ENCODE results near the gene GPSM1. TPM values are rescaled to one million over a fixed set of nuclear protein-coding genes. Genes with fewer than 3 reads are reported as not detected.

Gene GPSM1
- total and polyA plus RNA-seq, 2 experiments from 2014 or later: 25.5 to 30.0 TPM

DNA sequence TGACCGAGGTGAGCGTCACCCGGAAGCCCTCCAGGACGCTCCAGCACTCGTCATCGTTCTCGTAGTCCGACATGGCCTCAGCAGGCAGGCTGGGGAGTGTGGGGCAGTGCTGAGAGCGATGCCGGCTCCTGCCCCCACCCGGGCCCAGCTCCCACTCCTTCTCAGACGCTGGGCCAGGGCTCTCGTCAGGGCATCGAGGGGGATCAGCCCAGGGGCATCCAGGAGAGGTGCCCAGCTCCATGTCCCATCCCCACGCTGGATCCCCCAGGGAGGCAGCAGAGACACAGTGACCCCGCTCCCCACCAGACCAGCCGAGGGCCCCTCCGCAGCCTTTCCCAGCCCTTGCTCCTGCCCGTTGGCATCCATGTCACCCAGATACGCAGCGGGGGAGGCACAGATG is 44.7 kb downstream of the GPSM1 start:
- H2AFZ ChIP-seq: no peak overlapping the region
- no peaks in the 10 kb centered on the region for H3K79me2 ChIP-seq
- no peak overlapping the region for H3K4me3 ChIP-seq
- peak overlapping the region; percentile 65 for H3K4me2 ChIP-seq
- H3K9me2 ChIP-seq (replicated peaks; ENCODE audit: insufficient read depth): no peaks in the 10 kb centered on the region
- 98% methylated on average over 21 of the region's 21 CpGs for WGBS (ENCODE audit: low lambda C conversion rate, missing lambda C conversion rate)
- no peak overlapping the region for H3K27ac ChIP-seq
- TF ChIP-seq, protein P1, sequence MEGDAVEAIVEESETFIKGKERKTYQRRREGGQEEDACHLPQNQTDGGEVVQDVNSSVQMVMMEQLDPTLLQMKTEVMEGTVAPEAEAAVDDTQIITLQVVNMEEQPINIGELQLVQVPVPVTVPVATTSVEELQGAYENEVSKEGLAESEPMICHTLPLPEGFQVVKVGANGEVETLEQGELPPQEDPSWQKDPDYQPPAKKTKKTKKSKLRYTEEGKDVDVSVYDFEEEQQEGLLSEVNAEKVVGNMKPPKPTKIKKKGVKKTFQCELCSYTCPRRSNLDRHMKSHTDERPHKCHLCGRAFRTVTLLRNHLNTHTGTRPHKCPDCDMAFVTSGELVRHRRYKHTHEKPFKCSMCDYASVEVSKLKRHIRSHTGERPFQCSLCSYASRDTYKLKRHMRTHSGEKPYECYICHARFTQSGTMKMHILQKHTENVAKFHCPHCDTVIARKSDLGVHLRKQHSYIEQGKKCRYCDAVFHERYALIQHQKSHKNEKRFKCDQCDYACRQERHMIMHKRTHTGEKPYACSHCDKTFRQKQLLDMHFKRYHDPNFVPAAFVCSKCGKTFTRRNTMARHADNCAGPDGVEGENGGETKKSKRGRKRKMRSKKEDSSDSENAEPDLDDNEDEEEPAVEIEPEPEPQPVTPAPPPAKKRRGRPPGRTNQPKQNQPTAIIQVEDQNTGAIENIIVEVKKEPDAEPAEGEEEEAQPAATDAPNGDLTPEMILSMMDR (IDR thresholded peaks at IDR 0.05; ENCODE audit: poor library complexity): no peak
- no peak for TF ChIP-seq EZH2 (IDR thresholded peaks at IDR 0.05; ENCODE audit: borderline replicate concordance)
- TF ChIP-seq EZH2phosphoT487 (IDR thresholded peaks at IDR 0.05; ENCODE audit: low read depth, severe bottlenecking, unreplicated experiment): no peak
- no peaks in the 10 kb centered on the region for H3K9me3 ChIP-seq (ENCODE audit: low read depth)
- no peaks in the 10 kb centered on the region for H4K20me1 ChIP-seq (ENCODE audit: insufficient read depth, poor library complexity, severe bottlenecking)
- DNase-seq (ENCODE audit: low spot score): no peak
- H3K4me1 ChIP-seq (ENCODE audit: insufficient read depth): peaks cover 16% of the 10 kb centered on the region
- H3K27me3 ChIP-seq: no peaks in the 10 kb centered on the region
- no peaks in the 10 kb centered on the region for H3K36me3 ChIP-seq (replicated peaks; ENCODE audit: insufficient read depth, low read depth)

DNA sequence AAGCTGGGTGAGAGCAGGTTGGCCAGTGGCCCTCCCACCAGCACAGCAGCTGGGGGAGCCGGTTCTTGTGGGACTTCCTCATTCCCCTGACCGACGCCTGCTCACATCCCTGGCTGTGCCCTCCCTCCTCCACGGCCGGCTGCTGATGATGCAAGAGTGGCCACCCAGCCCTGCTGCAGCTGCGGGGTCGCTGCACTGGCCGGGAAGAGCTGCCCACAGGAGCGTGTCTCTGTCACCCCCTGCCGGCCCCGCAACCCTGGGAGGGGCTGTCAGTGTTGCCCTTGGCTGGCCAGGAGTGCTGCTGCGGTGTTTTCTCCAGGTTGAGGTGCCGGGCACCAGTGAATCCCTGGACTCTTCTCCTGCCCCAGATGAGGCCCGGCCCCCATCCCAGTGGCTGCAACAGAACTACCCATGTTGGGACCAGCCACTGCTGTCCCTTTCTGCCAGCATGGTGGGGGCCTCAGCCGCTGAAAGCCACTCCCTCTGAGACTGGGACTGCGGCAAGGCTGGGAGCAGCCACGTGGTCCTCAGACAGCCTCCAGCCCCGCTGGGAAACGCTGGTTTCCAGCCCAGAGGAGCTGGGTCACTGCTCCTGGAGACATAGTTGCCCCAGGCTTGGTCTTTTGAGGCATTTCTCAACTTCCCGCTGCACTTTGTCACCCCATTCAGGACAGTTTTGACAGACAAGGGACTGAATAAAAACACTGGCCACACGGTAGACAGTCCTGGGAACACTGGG is 45.4 kb downstream of the GPSM1 start:
- DNase-seq (ENCODE audit: low spot score): peak; percentile 74
- Histone ChIP-seq H3K27me3 (no peaks in the 10 kb centered on the region), H3K79me2 (no peaks in the 10 kb centered on the region), H3K4me1 (ENCODE audit: insufficient read depth) (peaks cover 16% of the 10 kb centered on the region), H2AFZ (peak overlapping the region; percentile 6), H3K9me3 (ENCODE audit: low read depth) (no peaks in the 10 kb centered on the region), H4K20me1 (ENCODE audit: insufficient read depth, poor library complexity, severe bottlenecking) (no peaks in the 10 kb centered on the region), H3K4me2 (peak overlapping the region; percentile 65), H3K4me3 (no peak overlapping the region), H3K27ac (peak overlapping the region; percentile 58), H3K9me2 (replicated peaks; ENCODE audit: insufficient read depth) (no peaks in the 10 kb centered on the region), H3K36me3 (replicated peaks; ENCODE audit: insufficient read depth, low read depth) (no peaks in the 10 kb centered on the region)
- TF ChIP-seq, protein P1 (IDR thresholded peaks at IDR 0.05; ENCODE audit: poor library complexity): peak; percentile 12
- no peak for TF ChIP-seq EZH2 (IDR thresholded peaks at IDR 0.05; ENCODE audit: borderline replicate concordance)
- 42% methylated on average over 21 of the region's 21 CpGs for WGBS (ENCODE audit: low lambda C conversion rate, missing lambda C conversion rate)

DNA sequence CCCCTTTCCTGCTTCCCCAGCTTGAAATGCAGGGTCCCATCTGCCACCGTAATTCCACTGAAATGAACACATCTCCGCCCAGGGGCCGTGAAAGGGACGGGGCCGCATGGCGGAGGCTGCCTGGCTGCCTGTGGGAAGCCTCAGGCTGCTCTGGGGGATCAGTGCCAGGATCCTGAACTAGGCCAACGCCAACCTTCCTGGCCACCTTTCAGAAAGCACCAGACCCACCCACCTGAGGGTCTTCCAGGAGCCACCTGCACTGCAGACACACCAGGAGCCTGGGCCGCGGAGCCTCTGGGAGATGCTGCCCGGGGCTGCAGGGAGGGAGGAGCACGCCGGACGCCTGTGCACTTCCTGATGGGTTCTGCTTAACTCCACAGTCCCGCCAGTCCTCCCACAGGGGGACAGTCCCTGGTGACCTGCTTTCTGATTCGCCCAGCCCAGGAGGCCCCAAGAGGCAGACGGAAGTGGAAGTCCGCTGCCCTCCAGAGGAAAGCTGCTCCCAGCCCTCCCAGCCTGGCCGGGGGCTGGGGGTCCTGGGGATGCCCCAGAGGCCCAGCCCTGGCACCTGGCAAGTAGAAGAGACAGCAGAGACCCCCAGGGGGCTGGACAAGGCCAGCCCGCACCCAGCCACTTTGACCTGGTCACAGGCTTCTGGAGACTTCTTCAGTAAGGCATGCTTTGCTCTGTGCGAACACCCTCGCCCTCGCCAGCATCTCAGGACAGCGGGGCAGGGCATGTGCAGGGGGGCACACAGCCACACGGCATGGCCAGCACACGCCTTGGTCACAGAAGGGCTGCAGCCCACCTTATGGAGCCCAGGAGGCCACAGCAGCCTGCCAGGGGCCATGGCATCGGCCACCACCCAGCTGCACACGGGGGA is 46.2 kb downstream of the GPSM1 start, which contains the start of gene CARD9:
TSS of gene CARD9 (minus strand) at position 370 of the 883 bp plus-strand sequence. CDS start 1,591 bp downstream, outside the sequence.
- peak within 1 kb of the TSS; percentile 6 for H2AFZ ChIP-seq
- H4K20me1 ChIP-seq (ENCODE audit: insufficient read depth, poor library complexity, severe bottlenecking): no peaks in the 10 kb centered on the region
- H3K9me2 ChIP-seq (replicated peaks; ENCODE audit: insufficient read depth): no peaks in the 10 kb centered on the region
- DNase-seq (ENCODE audit: low spot score): no peak
- no peaks in the 10 kb centered on the region for H3K36me3 ChIP-seq (replicated peaks; ENCODE audit: insufficient read depth, low read depth)
- peak within 1 kb of the TSS; percentile 58 for H3K27ac ChIP-seq
- peaks cover 16% of the 10 kb centered on the region for H3K4me1 ChIP-seq (ENCODE audit: insufficient read depth)
- TF ChIP-seq, protein P1 (IDR thresholded peaks at IDR 0.05; ENCODE audit: poor library complexity): no peak
- no peak for TF ChIP-seq EZH2 (IDR thresholded peaks at IDR 0.05; ENCODE audit: borderline replicate concordance)
- no peak for TF ChIP-seq EZH2phosphoT487 (IDR thresholded peaks at IDR 0.05; ENCODE audit: low read depth, severe bottlenecking, unreplicated experiment)
- no peaks in the 10 kb centered on the region for H3K27me3 ChIP-seq
- peak within 1 kb of the TSS; percentile 65 for H3K4me2 ChIP-seq
- no peaks in the 10 kb centered on the region for H3K9me3 ChIP-seq (ENCODE audit: low read depth)
- WGBS (ENCODE audit: low lambda C conversion rate, missing lambda C conversion rate): 76% methylated on average over 26 of the region's 27 CpGs
- H3K79me2 ChIP-seq: no peaks in the 10 kb centered on the region
- no peak within 1 kb of the TSS for H3K4me3 ChIP-seq
